NOMO-1 treated with DMSO at 0.1 percent for 48 hours (cell line): ENCODE data around the gene SHQ1.

Experiments used
- DNase-seq: peaks from one replicate; lab custom pipeline; 2025; ENCODE audit not compliant: unreplicated experiment; lab: John Stamatoyannopoulos, UW

SHQ1 gene

DNA sequence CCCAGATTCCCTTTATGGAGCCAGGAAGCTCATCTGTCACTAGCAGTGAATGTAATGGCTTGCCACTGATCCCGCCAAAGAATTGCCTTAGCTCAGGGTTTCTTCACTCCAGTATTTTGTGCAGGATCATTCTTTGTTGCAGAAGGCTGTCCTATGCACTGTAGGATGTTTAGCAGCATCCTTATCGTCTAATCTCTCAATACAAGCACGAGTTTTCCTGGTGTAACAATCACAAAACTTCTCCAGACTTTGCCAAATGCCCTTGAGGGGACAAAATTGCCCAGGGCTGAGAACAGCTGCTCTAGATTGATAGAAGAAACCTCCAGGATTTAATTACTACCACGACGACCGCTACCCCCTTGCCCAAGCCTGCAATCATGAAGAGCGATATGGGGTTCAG lies 6.8 kb upstream of the SHQ1 start:
- no peak for DNase-seq

DNA sequence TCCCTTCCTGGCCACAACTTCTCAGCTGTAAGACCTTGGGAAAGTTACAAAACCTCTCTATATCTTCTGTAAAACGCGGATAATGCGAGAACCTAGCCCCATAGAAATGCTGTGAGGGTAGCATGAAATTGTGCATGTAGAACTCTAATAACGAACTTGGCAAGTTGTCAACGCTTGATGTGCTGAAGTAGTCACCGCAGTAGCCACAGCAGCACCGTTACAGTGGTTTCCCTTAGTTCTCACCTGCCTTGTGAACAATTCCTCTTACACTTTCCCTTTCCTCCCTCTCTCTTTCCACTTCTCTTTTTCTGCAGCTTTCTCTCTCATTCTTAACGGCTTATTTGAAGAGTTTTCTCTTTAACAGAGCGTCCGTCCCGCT lies 447 bp upstream of the SHQ1 start:
- peak; percentile 30 for DNase-seq

DNA sequence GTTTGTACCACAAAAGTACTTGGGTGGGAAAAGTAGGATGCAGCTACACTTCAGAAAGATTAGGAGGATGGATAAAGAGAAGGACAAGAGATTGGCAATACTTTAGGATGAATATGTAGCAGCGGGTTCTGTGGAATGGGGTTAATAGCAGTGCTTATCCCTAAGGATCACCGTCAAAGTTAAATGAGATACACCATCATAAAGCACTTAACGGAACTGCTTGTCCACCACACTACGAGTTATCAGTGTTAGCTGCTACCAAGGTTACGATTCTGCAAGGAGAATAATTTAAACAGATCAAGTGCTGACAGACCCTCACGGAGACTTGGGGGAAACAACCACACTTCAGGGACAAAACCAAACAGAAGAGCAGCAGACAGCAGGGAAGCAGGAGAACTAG lies 963 bp downstream of the SHQ1 start:
- DNase-seq: peak; percentile 3

DNA sequence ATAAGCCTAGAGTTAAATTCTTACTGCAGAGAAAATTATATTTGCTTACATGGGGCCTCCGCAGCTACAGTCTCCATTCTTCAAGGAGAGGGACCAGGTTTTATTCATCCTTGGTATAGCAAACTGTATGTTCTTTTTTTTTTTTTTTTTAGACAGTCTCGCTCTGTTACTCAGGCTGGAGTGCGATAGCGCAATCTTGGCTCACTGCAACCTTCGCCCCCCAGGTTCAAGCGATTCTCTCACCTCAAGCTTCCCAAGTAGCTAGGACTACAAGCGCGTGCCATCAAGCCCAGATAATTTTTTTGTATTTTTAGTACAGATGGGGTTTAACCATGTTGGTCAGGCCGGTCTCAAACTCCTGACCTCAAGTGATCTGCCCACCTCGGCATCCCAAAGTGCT lies 2.1 kb downstream of the SHQ1 start:
- no peak for DNase-seq

DNA sequence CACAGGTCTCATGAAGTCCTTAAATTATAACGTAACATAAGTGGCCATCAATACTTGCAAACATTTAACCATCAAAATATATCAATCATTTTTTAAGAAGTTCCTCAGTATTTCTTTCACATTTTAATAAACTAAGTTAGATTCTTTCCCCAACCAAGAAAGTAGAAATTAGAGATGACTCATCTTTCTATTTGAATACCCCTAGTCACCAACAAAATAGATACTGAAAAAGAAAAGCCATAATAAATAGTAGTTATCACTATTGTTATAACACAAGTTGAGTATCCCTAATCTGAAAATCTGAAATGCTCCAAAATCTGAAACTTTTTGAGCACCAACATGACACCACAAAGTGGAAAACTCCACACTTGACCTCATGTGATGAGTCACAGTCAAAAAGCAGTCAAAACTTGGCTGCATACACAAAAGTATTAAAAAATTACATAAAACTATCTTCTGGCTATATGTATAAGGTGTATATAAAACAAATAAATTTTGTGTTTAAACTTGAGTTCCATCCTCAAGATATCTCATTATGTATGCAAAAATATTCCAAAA lies 3.7 kb downstream of the SHQ1 start:
- DNase-seq: no peak

DNA sequence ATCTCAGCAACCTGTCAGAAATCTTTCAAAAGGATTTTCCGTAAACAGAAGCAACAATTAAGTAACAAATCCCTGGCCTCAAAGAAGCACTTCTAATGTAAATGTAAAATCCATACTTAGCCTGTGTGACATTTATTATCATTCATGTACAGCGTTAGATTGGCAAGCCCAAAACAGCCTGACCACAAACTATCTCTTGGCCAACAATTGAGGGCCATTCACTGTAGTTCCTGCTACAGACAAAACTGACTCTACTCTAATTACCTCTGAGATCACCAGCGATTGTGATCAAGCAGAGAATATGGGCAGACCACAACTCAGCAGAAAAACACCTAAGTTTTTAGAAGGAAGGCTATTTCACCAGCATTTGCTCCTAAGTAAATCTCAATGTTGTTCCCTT lies 9.2 kb downstream of the SHQ1 start:
- DNase-seq: peak; percentile 88

DNA sequence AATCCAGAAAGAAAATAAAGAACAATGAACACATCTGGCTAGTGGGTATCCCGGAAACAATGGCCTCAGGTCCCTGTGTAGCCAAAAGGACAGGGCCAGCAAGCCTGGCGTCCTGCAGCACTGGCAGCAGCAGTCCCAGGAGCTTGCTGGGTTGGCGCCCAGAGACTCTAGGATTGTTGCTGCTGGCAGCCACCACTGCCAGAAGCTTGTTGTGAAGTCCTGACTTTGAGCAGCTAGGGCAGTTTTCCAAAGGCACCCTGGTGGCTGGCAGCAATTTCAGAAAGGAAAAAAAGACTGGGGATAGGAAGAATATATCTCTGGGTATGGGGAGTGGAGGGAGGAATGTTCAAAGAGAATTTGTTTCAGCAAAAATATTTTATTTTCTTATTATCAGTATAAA lies 11.3 kb downstream of the SHQ1 start:
- DNase-seq: no peak

DNA sequence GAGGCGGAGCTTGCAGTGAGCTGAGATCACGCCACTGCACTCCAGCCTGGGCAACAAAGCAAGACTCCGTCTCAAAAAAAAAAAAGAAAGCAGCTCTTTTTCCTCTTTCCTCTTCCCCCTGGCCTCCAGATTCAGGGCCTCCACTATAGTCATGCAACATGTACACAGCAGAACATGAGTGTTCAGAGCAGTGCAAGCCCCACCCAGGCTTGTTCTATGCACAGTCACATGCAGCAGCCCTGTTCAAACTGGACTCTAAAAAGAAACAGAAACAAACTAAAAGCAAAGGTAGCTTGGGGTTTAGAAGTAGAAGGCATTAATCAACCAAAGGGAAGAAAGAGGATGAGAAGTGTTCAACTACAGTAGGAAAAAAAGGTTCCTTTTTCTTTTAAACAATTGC lies 11.8 kb downstream of the SHQ1 start:
- DNase-seq: no peak

DNA sequence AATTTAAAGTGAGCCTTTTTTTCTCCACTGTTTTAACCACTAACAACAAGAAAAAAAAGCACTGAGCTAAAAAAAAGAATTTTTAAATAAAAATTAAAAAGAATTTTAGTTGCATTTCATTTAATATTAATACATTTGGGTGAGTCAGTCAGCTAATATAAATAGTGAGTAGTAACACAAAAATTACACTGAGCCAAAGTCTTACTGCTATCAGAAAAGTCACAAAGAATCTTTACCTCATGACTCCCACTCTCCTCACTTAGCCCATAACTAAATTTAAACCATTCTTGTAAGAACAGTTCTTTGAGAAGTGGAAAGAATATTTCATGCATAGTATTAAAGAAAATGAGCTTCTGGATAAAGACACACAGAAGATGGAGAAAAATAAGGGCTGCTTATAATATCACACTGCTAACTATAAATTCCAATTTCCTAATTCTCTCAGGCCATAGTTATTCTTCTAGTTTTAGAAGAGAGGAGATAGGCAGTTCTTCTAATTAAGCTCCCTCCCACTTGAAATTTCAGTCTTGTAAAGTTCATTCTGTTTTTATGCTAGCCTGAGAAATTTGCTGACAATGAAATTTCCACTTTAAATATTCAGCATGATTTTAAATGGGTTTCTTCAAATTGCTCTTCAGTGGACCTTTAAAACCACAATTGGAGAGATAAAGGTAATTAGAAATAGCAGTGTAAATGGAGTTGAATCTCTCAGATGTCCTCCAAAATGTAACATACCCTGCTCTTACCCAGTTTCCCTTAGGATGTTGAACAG lies 17.6 kb downstream of the SHQ1 start:
- no peak for DNase-seq

DNA sequence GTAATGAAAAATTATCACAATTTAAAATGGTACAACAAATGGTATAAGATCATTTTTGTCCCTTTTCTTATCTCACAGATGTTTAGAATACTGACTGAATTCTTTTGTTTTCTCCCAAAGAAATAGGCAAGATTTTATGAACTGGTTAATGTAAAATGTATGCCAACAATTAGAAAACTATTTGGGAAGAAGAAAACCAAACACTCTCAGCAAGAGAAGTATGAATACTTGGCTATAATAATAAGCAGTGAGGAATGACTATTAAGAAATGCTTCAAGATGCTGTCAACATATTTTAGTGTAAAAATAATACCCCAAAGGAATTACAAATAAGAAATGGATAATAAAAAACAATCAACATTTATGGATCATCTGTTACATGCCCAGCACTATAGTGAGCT lies 18.5 kb downstream of the SHQ1 start:
- no peak for DNase-seq

DNA sequence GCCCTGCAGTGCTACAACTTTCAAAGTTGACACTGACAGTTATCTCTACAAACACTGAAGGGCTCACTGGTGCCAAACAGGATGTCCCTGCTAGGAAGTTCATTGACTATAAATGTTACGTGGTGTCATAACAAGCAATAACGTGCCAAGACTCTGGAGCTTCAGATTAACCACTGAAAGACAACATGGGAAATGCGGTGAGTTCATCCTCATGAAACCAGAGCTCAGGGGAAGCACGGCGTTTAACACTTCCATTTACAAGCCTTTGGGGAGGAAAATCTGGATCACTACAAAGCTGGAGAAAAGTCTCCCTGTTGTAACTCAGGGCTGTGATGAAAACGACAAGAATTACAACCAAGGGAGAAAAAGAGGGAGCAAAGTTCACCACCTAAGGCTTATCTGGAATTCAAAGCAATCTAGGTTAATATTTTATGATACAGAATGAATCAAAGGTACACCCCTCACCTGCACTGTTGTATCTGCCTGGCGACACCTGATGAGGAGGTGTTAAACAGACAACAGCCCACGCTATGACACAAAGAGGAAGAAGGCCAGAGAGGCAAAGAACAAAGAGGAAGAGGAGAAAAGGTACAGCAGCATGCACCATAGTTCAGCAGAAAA lies 27.0 kb downstream of the SHQ1 start:
- DNase-seq: peak; percentile 70

DNA sequence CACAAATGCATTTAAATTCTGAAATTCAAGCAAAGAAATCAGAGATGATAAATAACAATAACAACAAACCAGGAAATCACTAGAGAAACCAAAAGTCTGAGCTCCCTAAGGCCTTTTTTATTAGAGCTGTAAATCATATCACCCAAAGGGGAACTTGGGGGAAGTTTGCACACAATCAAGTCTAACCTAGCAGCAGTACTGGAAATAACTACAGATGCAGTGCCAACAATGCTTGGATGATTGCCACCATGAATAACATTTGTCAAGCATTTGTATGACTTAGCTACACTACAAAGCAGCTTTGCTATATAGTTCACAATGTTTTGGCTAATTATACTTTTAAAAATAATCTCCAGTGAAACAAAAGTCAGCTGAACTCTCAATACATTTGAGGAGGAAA lies 27.8 kb downstream of the SHQ1 start:
- DNase-seq: peak; percentile 89

DNA sequence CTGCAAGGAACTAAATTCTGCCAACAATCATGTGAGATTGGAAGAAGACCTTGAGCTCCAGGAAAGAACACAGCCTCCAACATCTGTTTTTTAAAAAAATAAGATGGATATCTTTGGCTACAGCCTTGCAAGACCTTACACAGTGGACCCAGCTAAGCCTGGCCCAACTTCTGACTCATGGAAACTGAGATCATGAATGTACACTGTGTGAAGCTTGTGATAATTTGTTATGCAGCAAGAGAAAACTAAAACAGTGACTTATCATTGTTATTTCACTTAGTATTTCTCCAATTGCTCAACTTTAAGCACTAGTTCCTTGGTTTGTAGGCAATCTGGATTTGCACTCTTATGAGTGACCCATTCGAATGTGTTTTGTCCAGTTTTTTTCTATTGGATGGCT lies 29.3 kb downstream of the SHQ1 start:
- DNase-seq: no peak

DNA sequence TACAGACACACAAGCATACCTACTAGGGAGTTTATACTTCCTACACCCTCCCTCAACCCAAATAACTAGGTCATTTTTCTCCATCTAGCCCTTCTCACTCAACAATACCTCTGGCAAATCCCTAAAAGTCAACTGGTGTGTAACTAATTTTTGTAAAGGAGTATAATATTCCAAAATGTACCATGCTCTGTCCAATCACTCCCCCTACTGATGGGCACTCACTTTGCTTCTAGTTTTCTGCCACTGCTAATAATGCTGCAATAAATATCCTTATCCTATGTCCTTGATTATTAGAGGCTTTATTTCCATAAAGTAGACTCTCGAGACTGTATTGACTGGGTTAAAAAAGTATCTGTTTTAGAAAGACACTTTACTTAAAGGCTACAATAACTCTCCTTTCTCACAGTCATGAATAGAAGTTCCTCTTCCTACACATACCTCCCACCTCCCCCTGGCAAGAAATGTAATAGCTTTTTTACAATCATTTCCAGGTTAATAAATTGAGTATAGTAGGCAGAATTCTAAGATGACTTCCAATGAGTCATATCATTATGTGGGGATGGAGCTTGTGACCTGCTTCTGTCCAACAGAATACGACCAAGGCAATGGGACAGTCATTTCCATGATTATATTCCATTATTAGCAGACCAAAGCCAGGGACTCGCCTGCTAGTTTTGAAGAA lies 30.0 kb downstream of the SHQ1 start:
- peak; percentile 3 for DNase-seq

DNA sequence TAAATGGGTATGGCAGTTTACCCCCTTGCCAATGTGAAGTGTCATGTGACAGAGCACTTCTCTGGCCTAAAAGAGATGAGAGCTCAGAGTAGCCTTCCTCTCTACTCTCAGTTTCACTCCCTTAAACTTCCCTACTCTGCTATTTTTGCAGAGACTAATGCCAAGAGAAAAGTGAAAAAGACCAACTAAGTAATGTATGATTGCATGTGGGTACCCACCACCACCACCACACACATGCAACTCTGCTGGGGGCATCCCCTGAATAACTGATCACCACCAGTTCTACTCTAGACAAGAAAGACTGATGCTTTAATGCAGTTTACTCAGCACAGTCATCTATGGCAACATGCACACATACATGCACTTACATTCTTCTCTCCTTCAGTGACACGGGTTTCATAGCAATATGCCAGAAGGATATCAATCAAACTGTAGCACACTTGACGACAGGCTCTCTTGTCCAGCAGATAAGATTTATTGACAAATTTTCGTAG lies 31.3 kb downstream of the SHQ1 start:
- peak; percentile 30 for DNase-seq

DNA sequence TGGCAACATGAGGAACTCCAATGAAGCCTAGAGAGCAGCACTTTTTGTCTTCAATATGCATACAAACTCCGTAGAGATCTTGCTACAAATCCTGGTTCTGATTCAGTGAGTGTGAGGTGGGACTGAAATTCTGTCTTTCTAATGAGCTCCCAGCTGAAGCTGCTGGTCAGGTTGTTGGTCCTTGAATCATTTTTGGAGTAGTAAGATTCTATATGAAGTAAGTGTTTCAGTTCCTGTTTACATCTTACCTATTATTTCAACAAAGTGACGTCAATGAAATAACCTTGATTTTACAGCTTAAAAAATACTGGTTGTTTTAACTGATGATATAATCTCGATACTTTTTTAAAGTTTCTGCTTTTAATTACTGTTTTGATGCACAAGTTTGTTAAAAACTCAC lies 33.9 kb downstream of the SHQ1 start:
- DNase-seq: peak; percentile 17

DNA sequence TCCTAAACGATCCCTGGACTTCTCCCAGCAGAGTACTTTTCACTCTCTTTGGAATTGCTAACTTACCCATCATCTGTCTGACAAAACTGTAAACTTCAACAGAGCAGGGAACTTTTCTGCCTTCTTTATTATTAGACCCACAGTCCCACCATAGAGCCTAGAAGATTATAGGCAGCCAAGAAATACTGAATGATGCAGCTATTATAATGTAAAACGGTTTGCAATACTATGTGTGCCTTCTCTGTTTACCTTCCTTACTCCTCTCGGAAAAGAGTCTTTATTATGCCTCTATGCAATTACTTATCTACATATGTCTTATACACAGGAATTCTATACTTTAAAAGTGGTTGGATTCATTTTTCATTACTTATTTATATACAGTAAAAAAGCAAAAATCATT lies 36.0 kb downstream of the SHQ1 start:
- DNase-seq: no peak

DNA sequence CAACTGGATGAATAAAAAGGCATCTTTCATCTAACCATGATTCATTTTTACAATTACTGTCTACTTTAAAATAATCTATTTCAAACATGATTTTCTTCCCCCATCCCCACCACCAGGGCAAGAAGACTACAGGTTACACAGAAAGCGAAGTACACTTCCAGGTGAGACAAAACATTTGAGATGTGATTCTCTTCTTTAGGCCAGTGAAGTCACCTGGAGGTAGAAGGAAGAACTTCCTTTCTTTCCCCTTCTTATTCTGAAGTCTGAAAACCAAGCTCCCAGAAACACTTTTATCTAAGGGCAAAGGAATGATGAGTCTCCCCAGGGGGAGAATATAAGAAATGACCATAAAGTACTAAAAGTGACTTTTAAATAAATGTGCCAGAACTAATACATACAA lies 36.7 kb downstream of the SHQ1 start:
- no peak for DNase-seq

DNA sequence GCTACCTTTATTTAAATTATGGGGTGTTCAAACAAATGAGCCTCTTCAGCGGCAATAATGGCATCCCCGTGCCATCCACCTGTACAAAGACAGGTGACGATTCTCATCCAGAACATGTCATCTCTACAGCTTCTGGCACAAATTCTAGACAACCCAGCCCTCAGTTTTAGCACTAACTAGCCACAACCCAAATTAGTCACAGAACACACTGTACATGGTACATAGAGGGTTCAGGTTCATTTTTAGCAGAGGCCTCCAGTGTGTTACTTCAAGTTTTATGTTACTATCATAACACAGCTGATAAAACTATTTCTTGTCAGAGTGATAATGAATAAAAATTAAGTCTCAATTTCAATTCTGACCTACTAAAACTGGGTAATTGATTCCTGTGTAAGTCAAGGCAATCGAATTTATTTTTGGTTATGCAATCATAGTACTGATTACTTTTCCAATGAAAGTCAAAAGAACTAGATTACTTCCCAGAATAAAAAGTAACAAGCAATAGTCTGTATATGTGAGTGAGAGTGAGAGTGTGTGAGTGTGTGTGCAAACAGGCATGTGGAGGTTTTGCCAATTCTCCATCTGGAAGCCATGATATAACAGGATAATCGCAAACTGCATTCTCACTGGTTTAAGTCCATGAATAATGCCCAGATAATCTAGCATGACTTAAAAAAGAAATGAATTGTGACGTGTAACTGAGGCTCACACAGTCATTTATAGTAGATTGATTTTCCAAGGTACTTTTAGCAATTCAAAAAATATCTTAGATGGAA lies 37.4 kb downstream of the SHQ1 start:
- DNase-seq: no peak

DNA sequence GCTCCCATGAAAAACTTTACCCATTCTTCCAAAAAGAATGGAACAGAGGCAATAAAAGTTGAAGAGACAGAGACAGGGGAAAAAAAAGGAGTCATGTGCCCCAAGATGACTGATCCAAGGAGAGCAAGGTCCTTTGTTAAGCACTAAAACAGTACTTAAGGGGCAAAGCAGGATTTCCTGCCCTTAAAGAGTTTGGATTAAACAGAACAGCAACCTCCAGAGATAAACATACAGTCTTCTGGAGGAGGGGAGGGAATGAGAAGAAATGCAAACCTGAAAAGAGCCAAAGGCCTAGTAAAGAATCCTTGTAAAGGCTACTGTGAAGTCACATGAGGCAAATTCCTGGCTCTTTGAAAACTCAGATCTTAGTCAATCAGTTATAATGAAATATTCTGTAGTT lies 38.2 kb downstream of the SHQ1 start:
- no peak for DNase-seq

DNA sequence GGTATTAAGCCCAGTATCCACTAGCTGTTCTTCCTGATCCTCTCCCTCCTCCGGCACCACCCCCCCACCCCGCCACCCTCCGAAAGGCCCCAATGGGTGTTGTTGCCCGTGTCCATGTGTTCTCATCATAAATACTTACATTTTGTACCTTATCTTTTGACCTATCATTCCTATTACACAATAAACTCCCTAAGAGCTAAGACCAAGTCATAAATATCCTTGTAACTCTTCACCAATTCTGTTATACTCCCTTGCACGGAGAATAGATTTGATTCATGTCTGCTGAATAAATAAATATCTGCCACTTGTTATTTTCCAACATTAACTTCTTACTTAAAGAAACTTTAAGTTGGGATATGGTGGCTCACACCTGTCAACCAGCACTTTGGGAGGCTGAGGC lies 43.9 kb downstream of the SHQ1 start:
- DNase-seq: no peak
